ENCODE data around the gene TEPSIN. TPM values are rescaled to one million over a fixed set of nuclear protein-coding genes. Genes with fewer than 3 reads are reported as not detected.
"Not testable (repeated sequence)": the region's sequence is repeated elsewhere in the genome, so short reads cannot be mapped to it uniquely, and the experiment has no call there.

The TEPSIN gene
- total RNA-seq, 1 donor from 2014 or later, result 38.1 TPM

GRCh38 chr17:81228834-81229665 lies 9.8 kb downstream of the TEPSIN start:
- intact Hi-C loops (cut with DNase I), result no loop called here
- DNase-seq (ENCODE audit: low spot score), result no peak
- ATAC-seq, result peak; percentile 7

GRCh38 chr17:81228420-81228819 lies 10.4 kb downstream of the TEPSIN start:
- DNase-seq (ENCODE audit: low spot score) (no peak), ATAC-seq (peak; percentile 7)
- intact Hi-C loops (cut with DNase I), result no loop called here

- intact Hi-C loops (cut with DNase I), result not testable (repeated sequence)
Observed at GRCh38 chr17:81227630-81228029, 11.2 kb downstream of the TEPSIN start.

GRCh38 chr17:81223762-81224130 lies 15.1 kb downstream of the TEPSIN start:
- intact Hi-C loops (cut with DNase I), result no loop called here
- DNase-seq (ENCODE audit: low spot score) (no peak), ATAC-seq (peak; percentile 1)

More at GRCh38 chr17:81227630-81228029, 11.2 kb downstream of the TEPSIN start:
- not testable (repeated sequence) for ATAC-seq; DNase-seq (ENCODE audit: low spot score)

- peak; percentile 99 for ATAC-seq
- DNase-seq (ENCODE audit: low spot score), result peak; percentile 100
- intact Hi-C loops (cut with DNase I), result no loop called here
Observed at GRCh38 chr17:81222906-81223761, 15.7 kb downstream of the TEPSIN start, which contains the start of gene CEP131. TSS of gene CEP131 (minus strand) at chr17:81222965. CDS start at chr17:81220056, 2,909 bp downstream.

GRCh38 chr17:81222620-81222905 lies 16.3 kb downstream of the TEPSIN start:
- intact Hi-C loops (cut with DNase I), result no loop called here
- ATAC-seq (no peak), DNase-seq (ENCODE audit: low spot score) (no peak)

DNA sequence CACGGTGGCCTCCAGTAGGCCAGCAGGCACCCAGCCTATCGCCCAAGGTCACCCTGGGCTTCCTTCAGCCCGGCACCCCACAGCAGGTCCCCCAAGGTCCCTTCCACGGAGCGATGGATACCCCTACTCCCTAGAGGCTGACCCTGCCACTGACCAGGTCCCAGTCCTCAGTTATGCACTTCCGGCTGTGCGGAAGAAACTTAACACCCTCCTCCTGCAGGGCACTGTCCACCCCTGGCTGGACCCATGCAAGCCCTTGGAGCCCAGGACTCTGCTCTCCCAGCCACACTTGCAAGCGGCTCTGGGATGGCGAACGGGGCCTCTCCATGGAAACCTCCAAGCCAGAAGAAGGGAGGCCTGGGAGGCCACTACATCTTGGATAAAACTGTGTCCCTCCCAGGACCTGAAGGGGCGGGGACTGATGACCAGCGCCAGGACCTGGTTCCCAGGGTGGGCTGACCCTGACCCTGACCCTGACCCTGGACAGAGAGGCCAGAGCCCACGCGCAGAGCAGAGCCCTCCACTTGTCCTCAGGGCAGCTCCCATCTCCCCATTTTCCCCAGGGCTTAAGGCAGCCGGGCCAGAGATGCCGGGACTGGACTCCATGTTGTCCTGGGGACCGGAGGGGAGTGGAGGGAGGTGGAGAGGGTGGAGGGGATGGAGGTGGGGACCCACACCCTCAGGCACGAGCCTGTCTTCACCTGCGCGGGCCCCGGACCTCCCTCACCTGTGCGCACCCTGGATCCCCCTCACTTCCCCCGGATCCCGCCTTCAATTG lies 16.8 kb downstream of the TEPSIN start:
- DNase-seq (ENCODE audit: low spot score) (no peak), ATAC-seq (no peak)
- intact Hi-C loops (cut with DNase I), result no loop called here

DNA sequence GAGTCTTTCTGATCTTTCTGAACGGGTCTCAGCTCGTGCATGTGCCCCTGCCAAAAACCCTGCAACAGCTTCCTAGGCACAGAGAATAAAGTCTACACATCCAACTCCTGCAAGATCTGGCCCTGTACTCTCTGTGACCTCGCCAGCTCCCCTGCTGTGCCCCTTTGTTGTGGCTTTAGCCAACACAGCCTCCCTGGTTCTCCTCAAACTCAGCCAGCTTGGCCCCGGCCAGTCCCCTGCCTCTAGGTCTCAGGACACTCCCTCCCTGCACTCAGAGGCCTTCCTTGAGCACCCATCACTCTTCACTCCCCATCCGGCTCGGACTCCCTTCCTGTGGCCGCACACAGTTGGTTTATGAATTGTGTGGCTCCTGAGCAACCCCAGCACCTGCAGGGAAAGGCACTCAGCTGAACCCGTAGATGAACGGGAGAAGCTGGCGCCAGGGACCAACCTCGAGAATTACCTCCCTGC lies 17.4 kb downstream of the TEPSIN start:
- ATAC-seq (no peak), DNase-seq (ENCODE audit: low spot score) (no peak)
- intact Hi-C loops (cut with DNase I), result no loop called here

GRCh38 chr17:81219476-81220180 lies 19.2 kb downstream of the TEPSIN start:
- ATAC-seq (no peak), DNase-seq (ENCODE audit: low spot score) (no peak)
- intact Hi-C loops (cut with DNase I), result no loop called here

- DNase-seq (ENCODE audit: low spot score) (no peak), ATAC-seq (no peak)
- intact Hi-C loops (cut with DNase I), result no loop called here
Observed at GRCh38 chr17:81218991-81219390, 19.9 kb downstream of the TEPSIN start.

DNA sequence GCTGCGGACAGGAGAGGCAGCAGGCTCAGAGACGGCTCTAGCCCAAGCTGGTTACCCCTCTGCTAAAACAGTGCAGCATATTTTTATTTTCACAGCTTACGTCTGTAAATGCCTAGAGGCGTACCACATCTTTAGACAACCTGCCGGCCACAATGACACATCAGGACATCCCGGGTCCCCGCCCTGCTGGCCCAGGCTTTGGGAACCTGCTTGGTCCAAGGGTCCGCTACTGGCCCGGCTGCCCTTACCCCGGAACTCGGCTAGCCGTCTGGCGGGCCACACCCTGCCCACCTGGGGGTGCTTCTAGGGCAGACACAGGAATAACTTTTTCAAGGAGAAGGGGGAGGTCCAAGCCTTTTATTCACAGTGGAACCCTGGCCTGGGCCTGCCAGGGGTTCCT lies 20.4 kb downstream of the TEPSIN start:
- ATAC-seq, result no peak
- intact Hi-C loops (cut with DNase I), result no loop called here
- DNase-seq (ENCODE audit: low spot score), result no peak

- ATAC-seq, result no peak
- DNase-seq (ENCODE audit: low spot score), result no peak
- intact Hi-C loops (cut with DNase I), result no loop called here
Observed at GRCh38 chr17:81217491-81217890, 21.4 kb downstream of the TEPSIN start.

- DNase-seq (ENCODE audit: low spot score), result no peak
- no peak for ATAC-seq
- intact Hi-C loops (cut with DNase I), result no loop called here
Observed at GRCh38 chr17:81213978-81214377, 24.9 kb downstream of the TEPSIN start.

DNA sequence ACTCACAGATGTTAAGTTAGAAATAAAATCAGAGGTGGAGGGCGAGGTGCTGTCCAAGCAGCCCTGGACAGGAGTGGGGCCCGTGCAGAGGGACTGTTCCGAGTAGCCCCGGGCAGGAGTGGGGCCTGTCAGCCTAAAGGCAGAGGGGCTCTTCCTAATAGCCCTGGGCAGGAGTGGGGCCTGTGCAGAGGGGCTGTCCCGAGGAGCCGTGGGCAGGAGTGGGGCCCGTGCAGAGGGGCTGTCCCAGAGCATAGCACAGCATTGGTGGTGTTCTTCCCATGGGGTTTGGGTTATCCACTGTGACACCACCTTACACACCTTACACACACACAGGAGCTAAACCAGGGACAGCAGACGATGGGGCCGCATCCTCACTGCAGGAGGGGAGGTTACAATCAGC lies 26.5 kb downstream of the TEPSIN start:
- ATAC-seq (no peak), DNase-seq (ENCODE audit: low spot score) (no peak)
- intact Hi-C loops (cut with DNase I), result no loop called here

DNA sequence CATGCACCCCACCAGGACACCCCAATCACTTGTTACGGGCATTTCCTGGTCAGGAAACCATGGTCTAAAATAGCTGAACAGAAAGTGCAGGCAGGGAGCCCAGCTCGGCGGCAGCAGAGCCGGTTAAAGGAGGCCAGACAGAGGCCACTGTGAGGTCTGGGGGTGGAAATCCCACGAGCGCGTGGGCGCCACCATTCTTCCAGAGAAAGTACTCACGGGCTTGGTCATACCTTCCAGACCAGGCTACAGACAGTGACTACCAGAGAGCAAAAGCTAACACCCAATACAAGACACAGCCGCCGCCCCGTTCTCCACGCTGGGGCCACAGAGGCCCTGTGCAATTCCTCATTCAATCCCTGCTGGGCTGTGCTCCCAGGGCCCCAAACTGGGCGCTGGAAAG lies 28.0 kb downstream of the TEPSIN start:
- intact Hi-C loops (cut with DNase I), result no loop called here
- no peak for DNase-seq (ENCODE audit: low spot score)
- ATAC-seq, result no peak

GRCh38 chr17:81210466-81210865 lies 28.4 kb downstream of the TEPSIN start:
- DNase-seq (ENCODE audit: low spot score) (no peak), ATAC-seq (no peak)
- intact Hi-C loops (cut with DNase I), result no loop called here

- intact Hi-C loops (cut with DNase I), result no loop called here
- DNase-seq (ENCODE audit: low spot score) (no peak), ATAC-seq (no peak)
Observed at GRCh38 chr17:81209141-81209540, 29.7 kb downstream of the TEPSIN start.

DNA sequence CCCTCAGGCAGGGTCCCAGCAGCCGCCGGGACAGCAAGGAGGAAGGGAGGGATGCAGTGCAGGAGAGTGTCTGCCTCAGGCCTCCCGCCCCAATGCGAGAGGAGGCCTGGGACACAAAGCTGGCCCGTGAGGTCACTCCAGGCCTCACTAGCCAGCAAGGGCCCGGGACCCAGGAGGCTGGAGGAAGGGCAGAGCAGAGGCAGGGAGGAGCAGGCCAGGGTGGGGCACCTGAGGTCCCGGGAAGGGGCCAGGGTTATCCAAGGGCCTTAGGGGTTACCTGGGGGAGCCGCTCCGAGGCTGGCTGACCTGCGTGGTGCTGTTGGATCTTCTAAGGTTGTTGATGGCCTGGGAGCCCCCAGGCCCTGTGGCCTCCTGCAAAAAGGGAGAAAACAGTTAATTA lies 30.2 kb downstream of the TEPSIN start:
- DNase-seq (ENCODE audit: low spot score), result no peak
- ATAC-seq, result no peak
- intact Hi-C loops (cut with DNase I), result no loop called here
